Measurements from ENCODE around the gene TARP.

TARP gene

GRCh38 chr7:38315410-38315809, 42.0 kb upstream of the TARP start:
- intact Hi-C loops (cut with micrococcal nuclease), result loop anchor here (5.0 kb wide), 1 partner anchor 93 kb away; no protein-coding TSS in a partner anchor

More at GRCh38 chr7:38315410-38315809, 42.0 kb upstream of the TARP start:
- Histone ChIP-seq H3K9me2 (ENCODE audit: insufficient read depth) (no peaks in the 10 kb centered on the region), H3K4me1 (ENCODE audit: control insufficient read depth in 1 of 2, insufficient read depth in 2 of 2, low read length in 2 of 2) (no peaks in the 10 kb centered on the region), H3K4me2 (ENCODE audit: low read length) (no peak overlapping the region), H3K27me3 (ENCODE audit: insufficient read depth, low read length) (peaks cover 16% of the 10 kb centered on the region; the same call in 1 of the 2 replicates), H2AFZ (ENCODE audit: low read depth, low read length, poor library complexity, severe bottlenecking) (no peak overlapping the region), H3K9me3 (ENCODE audit: control insufficient read depth in 1 of 2, insufficient read depth in 1 of 2, low read depth in 1 of 2, low read length in 2 of 2) (no peaks in the 10 kb centered on the region), H4K20me1 (ENCODE audit: insufficient read depth) (no peaks in the 10 kb centered on the region), H3K27ac (ENCODE audit: low read depth, low read length) (no peak overlapping the region), H3K79me2 (ENCODE audit: insufficient read depth, low read length) (no peaks in the 10 kb centered on the region), H3K36me3 (ENCODE audit: control insufficient read depth in 1 of 2, insufficient read depth in 2 of 2, low read length in 2 of 2) (no peaks in the 10 kb centered on the region), H3K4me3 (replicated peaks in 1 of 2; ENCODE audit: low read depth in 1 of 2, low read length in 2 of 2) (no peak overlapping the region), H3K9ac (ENCODE audit: low read length) (no peak overlapping the region)
- DNase-seq (ENCODE audit: low read depth, low spot score) (no peak), ATAC-seq (no peak)
- CTCF ChIA-PET, result no interaction called here
- RAD21 ChIA-PET (ENCODE audit: low non-redundant PET in 1 of 2, low total read pairs in 2 of 2, uncharacterized antibody in 2 of 2, unreplicated experiment in 2 of 2), result no interaction called here
- POLR2A ChIA-PET, result no interaction called here
- no TSS peak for BruUV-seq (replicated peaks)
- TF ChIP-seq ZNF274 (IDR thresholded peaks at IDR 0.05; ENCODE audit: low read depth, low read length) (no peak), POLR2A (IDR thresholded peaks at IDR 0.05; ENCODE audit: borderline replicate concordance, extremely low read depth, insufficient read depth, insufficient read length) (no peak), ATF3 (IDR thresholded peaks at IDR 0.05) (no peak), SIN3A (IDR thresholded peaks at IDR 0.05; ENCODE audit: low read depth) (no peak), ZBTB33 (IDR thresholded peaks at IDR 0.05; ENCODE audit: extremely low read depth, insufficient replicate concordance, low read length) (no peak), POLR2AphosphoS5 (IDR thresholded peaks at IDR 0.05; ENCODE audit: low read depth, low read length) (no peak), CBX3 (IDR thresholded peaks at IDR 0.05; ENCODE audit: low read depth) (no peak), CTCF (IDR thresholded peaks at IDR 0.05 in 2 of 3, conservative IDR thresholded peaks at IDR 0.05 in 1 of 3; ENCODE audit: borderline replicate concordance in 1 of 3, insufficient read depth in 1 of 3, low read depth in 2 of 3, low read length in 2 of 3) (no peak)
